Keratinocyte (primary cell): Measurements from ENCODE around the gene RAI2. TPM values are rescaled to one million over a fixed set of nuclear protein-coding genes. Genes with fewer than 3 reads are reported as not detected.

Experiments
- DNase-seq: peaks from one replicate; pipeline ENCODE4 v3.0.0-alpha.2; 2011; ENCODE audit warnings: low read depth, missing footprints, low spot score
- FAIRE-seq: peaks from 2 replicates; lab custom pipeline; 2011; peaks lifted over from hg19 to GRCh38; lab: Jason Lieb, UNC
- H2AFZ ChIP-seq: 2 replicates; pipeline ENCODE4 v1.6.0; 2012; ENCODE audit warnings: low read length, control low read depth, inconsistent platforms; ENCODE audit not compliant: control insufficient read depth
- H3K27ac ChIP-seq: 2 replicates; pipeline ENCODE4 v1.5.1; 2011; ENCODE audit warnings: low read length; ENCODE audit not compliant: control insufficient read depth, insufficient read depth
- H3K27me3 ChIP-seq: 3 replicates; pipeline ENCODE4 v1.6.0; 2011; ENCODE audit warnings: low read length; ENCODE audit not compliant: control insufficient read depth, insufficient read depth; ENCODE audit errors: extremely low read depth
- H3K36me3 ChIP-seq, 2 experiments: 2 replicates in 1 of 2; 3 replicates in 1 of 2; pipeline ENCODE4 v1.5.1; 2011; ENCODE audit warnings: low read length in 2 of 2, mild to moderate bottlenecking in 1 of 2; ENCODE audit not compliant: control insufficient read depth in 2 of 2, insufficient read depth in 2 of 2; ENCODE audit errors: extremely low read depth in 1 of 2
- H3K4me1 ChIP-seq: 3 replicates; pipeline ENCODE4 v1.5.1; 2011; ENCODE audit warnings: low read length; ENCODE audit not compliant: control insufficient read depth, insufficient read depth; ENCODE audit errors: extremely low read depth
- H3K4me2 ChIP-seq: 3 replicates; pipeline ENCODE4 v1.6.0; 2011; ENCODE audit warnings: low read depth, low read length; ENCODE audit not compliant: control insufficient read depth, insufficient read depth; ENCODE audit errors: extremely low read depth
- H3K4me3 ChIP-seq, 3 experiments: fragments of 200-600 bp in 1 of 3; sonication (generic) in 1 of 3; 2 replicates in 2 of 3; 3 replicates in 1 of 3; pipeline ENCODE4 v1.5.1; 2011 to 2016; ENCODE audit warnings: low read length in 3 of 3, mild to moderate bottlenecking in 3 of 3, control low read depth in 2 of 3, inconsistent platforms in 1 of 3, low read depth in 1 of 3, mixed read lengths in 1 of 3, mixed run types in 1 of 3, moderate library complexity in 1 of 3; ENCODE audit not compliant: control insufficient read depth in 2 of 3, insufficient read depth in 2 of 3; ENCODE audit errors: extremely low read depth in 1 of 3
- H3K79me2 ChIP-seq: 2 replicates; pipeline ENCODE4 v1.6.0; 2012; ENCODE audit warnings: low read length; ENCODE audit not compliant: control insufficient read depth, insufficient read depth
- H3K9ac ChIP-seq: 3 replicates; pipeline ENCODE4 v1.6.0; 2011; ENCODE audit warnings: low read length; ENCODE audit not compliant: control insufficient read depth, insufficient read depth; ENCODE audit errors: extremely low read depth
- H3K9me1 ChIP-seq: 3 replicates; pipeline ENCODE4 v1.6.0; 2011; ENCODE audit warnings: low read length; ENCODE audit not compliant: control insufficient read depth, insufficient read depth; ENCODE audit errors: extremely low read depth
- H3K9me3 ChIP-seq: 2 replicates; pipeline ENCODE4 v1.5.1; 2012; ENCODE audit warnings: low read depth, low read length; ENCODE audit not compliant: control insufficient read depth
- H4K20me1 ChIP-seq: 3 replicates; pipeline ENCODE4 v1.6.0; 2011; ENCODE audit warnings: low read length; ENCODE audit not compliant: control insufficient read depth, insufficient read depth; ENCODE audit errors: extremely low read depth
- CTCF ChIP-seq, 3 experiments: IDR thresholded peaks in 1 of 3; conservative IDR thresholded peaks in 1 of 3; optimal IDR thresholded peaks in 1 of 3; 2 replicates in 2 of 3; 3 replicates in 1 of 3; pipeline versions ENCODE3 to v1.5.1; 2011; ENCODE audit warnings: low read length in 3 of 3, mild to moderate bottlenecking in 3 of 3, moderate library complexity in 2 of 3, control low read depth in 1 of 3, inconsistent platforms in 1 of 3; ENCODE audit not compliant: insufficient read depth in 2 of 3; ENCODE audit errors: extremely low read depth in 1 of 3
- EZH2 ChIP-seq: IDR thresholded peaks from one replicate; pipeline ENCODE4 v1.6.1; 2012; ENCODE audit warnings: inconsistent platforms, mild to moderate bottlenecking, low read length, moderate library complexity
- dilution Hi-C: fragments of 300-500 bp; cut with MboI; formaldehyde crosslinking; loops from one replicate; pipeline ENCODE4 v1.7.0; 2020; ENCODE audit warnings: low sequenced_read_pairs; ENCODE audit not compliant: extremely low pct_ligation_motif_present
- polyA plus RNA-seq, 5 experiments: library from polyadenylated mRNA; depleted of rRNA in 3 of 5; stranded (reverse) in 3 of 5; stranded (forward) in 1 of 5; unstranded in 1 of 5; fragments of >200 nt; gene quantifications; 1 replicate in 1 of 5; 2 replicates in 3 of 5; 3 replicates in 1 of 5; pipeline versions ENCODE4 v1.2.1 to v1.2.3, GENCODE V29; 2011 to 2012; ENCODE audit warnings: missing spikeins in 2 of 5, low read depth in 1 of 5, low replicate concordance in 1 of 5

The RAI2 gene
- polyA plus RNA-seq, 1 donor (not counting 4 experiments of a cell fraction or from before 2014, with no cell fraction given) = not detected

- no peak for DNase-seq
- Histone ChIP-seq H4K20me1 (no peaks in the 10 kb centered on the region), H3K9ac (no peak overlapping the region), H3K9me1 (no peaks in the 10 kb centered on the region), H3K27me3 (no peaks in the 10 kb centered on the region), H3K79me2 (no peaks in the 10 kb centered on the region), H3K4me1 (no peaks in the 10 kb centered on the region), H3K9me3 (no peaks in the 10 kb centered on the region), H3K36me3 (no peaks in the 10 kb centered on the region), H3K27ac (no peak overlapping the region), H3K4me3 (no peak overlapping the region), H3K4me2 (no peak overlapping the region), H2AFZ (no peak overlapping the region)
- TF ChIP-seq EZH2 = no peak
- no peak for TF ChIP-seq CTCF (optimal IDR thresholded peaks at IDR 0.05 in 1 of 3, IDR thresholded peaks at IDR 0.05 in 1 of 3, conservative IDR thresholded peaks at IDR 0.05 in 1 of 3; ENCODE audit: extremely low read depth in 1 of 3, insufficient read depth in 2 of 3, low read length in 3 of 3)
- dilution Hi-C loops = no loop called here
- FAIRE-seq = no peak
Measured at GRCh38 chrX:17830211-17830610, 30.9 kb downstream of the RAI2 start.

GRCh38 chrX:17829566-17829965, 31.5 kb downstream of the RAI2 start:
- H3K9ac ChIP-seq = no peak overlapping the region
- H2AFZ ChIP-seq = no peak overlapping the region
- no peaks in the 10 kb centered on the region for H3K9me1 ChIP-seq
- no peaks in the 10 kb centered on the region for H4K20me1 ChIP-seq
- H3K9me3 ChIP-seq = no peaks in the 10 kb centered on the region
- no peak overlapping the region for H3K4me2 ChIP-seq
- H3K27me3 ChIP-seq = no peaks in the 10 kb centered on the region
- dilution Hi-C loops = no loop called here
- DNase-seq (no peak), FAIRE-seq (no peak)
- no peaks in the 10 kb centered on the region for H3K79me2 ChIP-seq
- TF ChIP-seq EZH2 (no peak), CTCF (optimal IDR thresholded peaks at IDR 0.05 in 1 of 3, IDR thresholded peaks at IDR 0.05 in 1 of 3, conservative IDR thresholded peaks at IDR 0.05 in 1 of 3; ENCODE audit: extremely low read depth in 1 of 3, insufficient read depth in 2 of 3, low read length in 3 of 3) (no peak)
- H3K36me3 ChIP-seq = no peaks in the 10 kb centered on the region
- H3K4me3 ChIP-seq = no peak overlapping the region
- no peaks in the 10 kb centered on the region for H3K4me1 ChIP-seq
- H3K27ac ChIP-seq = no peak overlapping the region
